ENCODE results near the gene VTI1A. TPM values are rescaled to one million over a fixed set of nuclear protein-coding genes. Genes with fewer than 3 reads are reported as not detected.

VTI1A gene
- total RNA-seq, 2 experiments from 2014 or later = 24.9 to 28.4 TPM

DNA sequence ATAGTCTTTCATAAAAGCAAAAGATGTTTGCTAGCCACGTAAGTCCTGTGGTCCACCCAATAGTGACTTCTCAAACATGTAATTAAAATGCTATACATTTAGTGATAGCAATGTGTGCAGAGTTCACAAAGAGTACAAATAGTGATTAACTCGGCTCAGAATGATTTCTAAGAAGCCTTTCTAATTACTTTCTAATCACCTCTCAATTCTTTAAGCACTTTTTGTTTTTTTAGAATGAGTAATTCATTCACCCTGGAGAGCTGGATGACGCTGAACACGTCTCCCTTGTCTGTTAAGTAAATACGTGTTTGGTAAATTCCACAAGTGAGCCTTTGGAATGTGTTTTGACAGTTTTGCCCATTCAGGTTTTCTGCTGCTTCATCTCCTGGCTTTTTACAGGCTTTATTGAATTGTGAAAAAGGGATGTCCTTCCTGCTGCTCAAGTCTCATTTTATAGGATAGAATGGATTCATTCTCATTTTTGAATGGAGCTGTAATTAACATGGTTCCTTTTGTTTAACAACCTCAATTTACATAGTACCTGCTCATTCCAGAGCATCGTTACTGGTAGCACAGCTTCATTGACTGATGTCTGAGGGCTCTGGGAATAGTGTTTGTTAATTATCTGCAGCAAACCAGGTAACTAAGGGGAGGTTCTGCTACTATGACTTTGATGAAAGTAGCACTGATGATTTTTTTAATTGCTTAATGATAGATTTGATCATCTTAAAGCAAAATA is 212.1 kb downstream of the VTI1A start:
- intact Hi-C loops (cut with micrococcal nuclease) = no loop called here
- Mint-ChIP-seq H3K9me3 (no peaks in the 10 kb centered on the region), H3K27me3 (ENCODE audit: low read depth) (no peaks in the 10 kb centered on the region), H3K36me3 (ENCODE audit: low read depth) (peaks cover 4% of the 10 kb centered on the region), H3K4me3 (no peak overlapping the region), H3K27ac (no peak overlapping the region), H3K4me1 (ENCODE audit: low read depth) (no peaks in the 10 kb centered on the region)
- DNase-seq = no peak
- CTCF ChIA-PET = no interaction called here

GRCh38 chr10:112663234-112664125 is 216.5 kb downstream of the VTI1A start:
- Mint-ChIP-seq H3K36me3 (ENCODE audit: low read depth) (peaks cover 6% of the 10 kb centered on the region), H3K4me1 (ENCODE audit: low read depth) (no peaks in the 10 kb centered on the region), H3K9me3 (no peaks in the 10 kb centered on the region), H3K4me3 (no peak overlapping the region), H3K27ac (no peak overlapping the region), H3K27me3 (ENCODE audit: low read depth) (no peaks in the 10 kb centered on the region)
- CTCF ChIA-PET = no interaction called here
- intact Hi-C loops (cut with micrococcal nuclease) = no loop called here
- DNase-seq = no peak

DNA sequence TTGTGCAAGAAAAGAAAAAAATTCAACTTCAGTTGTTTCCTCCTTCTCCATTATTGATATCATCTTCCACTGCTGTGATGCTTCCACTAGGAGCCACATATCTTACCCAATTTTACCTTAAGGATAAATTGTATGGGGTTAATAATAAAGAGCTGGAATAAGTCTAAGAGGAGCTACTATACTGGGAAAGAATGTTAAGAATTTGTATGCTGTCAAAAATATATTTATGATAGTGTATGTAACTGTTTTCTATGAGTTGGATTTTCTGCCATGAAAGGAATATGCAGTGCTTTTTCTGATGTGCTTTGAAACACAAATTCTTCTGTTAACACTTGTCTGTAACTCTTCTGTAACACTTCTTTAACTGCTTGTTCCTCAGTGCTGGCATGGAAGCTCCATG is 219.1 kb downstream of the VTI1A start:
- H3K27ac Mint-ChIP-seq = no peak overlapping the region
- H3K4me3 Mint-ChIP-seq = no peak overlapping the region
- H3K36me3 Mint-ChIP-seq (ENCODE audit: low read depth) = peaks cover 12% of the 10 kb centered on the region
- H3K9me3 Mint-ChIP-seq = no peaks in the 10 kb centered on the region
- CTCF ChIA-PET = no interaction called here
- no peaks in the 10 kb centered on the region for H3K27me3 Mint-ChIP-seq (ENCODE audit: low read depth)
- no peak for DNase-seq
- intact Hi-C loops (cut with micrococcal nuclease) = no loop called here
- H3K4me1 Mint-ChIP-seq (ENCODE audit: low read depth) = no peaks in the 10 kb centered on the region

DNA sequence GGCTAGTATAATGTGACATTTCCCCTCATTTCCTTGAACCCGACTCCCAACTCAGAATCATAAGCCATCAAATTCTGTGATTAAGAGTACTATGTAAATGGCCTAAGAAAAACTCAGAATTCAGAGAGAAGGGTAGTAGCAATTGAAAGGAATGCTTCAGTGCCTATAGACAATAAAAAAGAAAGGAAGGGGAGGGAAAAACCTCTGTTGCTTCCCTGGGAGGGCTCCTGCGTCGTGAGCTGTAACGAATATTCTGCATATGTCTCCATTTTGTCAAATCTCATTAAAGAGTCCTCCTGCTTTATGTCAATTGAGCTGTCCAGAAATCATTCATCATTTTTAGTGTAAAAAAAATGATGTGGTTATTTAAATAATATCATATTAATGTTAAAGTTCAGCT is 223.0 kb downstream of the VTI1A start:
- Mint-ChIP-seq H3K36me3 (ENCODE audit: low read depth) (peaks cover 16% of the 10 kb centered on the region), H3K4me1 (ENCODE audit: low read depth) (no peaks in the 10 kb centered on the region), H3K4me3 (no peak overlapping the region), H3K27me3 (ENCODE audit: low read depth) (no peaks in the 10 kb centered on the region), H3K9me3 (no peaks in the 10 kb centered on the region), H3K27ac (no peak overlapping the region)
- CTCF ChIA-PET = no interaction called here
- intact Hi-C loops (cut with micrococcal nuclease) = no loop called here
- no peak for DNase-seq

GRCh38 chr10:112671743-112672142 is 224.7 kb downstream of the VTI1A start:
- no peak for DNase-seq
- no peak overlapping the region for H3K4me3 Mint-ChIP-seq
- CTCF ChIA-PET = interaction anchor here (0.6 kb wide), 1 partner anchor 13 kb away, joined by 3 read pairs; no protein-coding TSS in a partner anchor
- H3K9me3 Mint-ChIP-seq = no peaks in the 10 kb centered on the region
- intact Hi-C loops (cut with micrococcal nuclease) = no loop called here
- no peak overlapping the region for H3K27ac Mint-ChIP-seq
- H3K27me3 Mint-ChIP-seq (ENCODE audit: low read depth) = no peaks in the 10 kb centered on the region
- peaks cover 17% of the 10 kb centered on the region for H3K36me3 Mint-ChIP-seq (ENCODE audit: low read depth)
- no peaks in the 10 kb centered on the region for H3K4me1 Mint-ChIP-seq (ENCODE audit: low read depth)

- Mint-ChIP-seq H3K9me3 (no peaks in the 10 kb centered on the region), H3K4me1 (ENCODE audit: low read depth) (no peaks in the 10 kb centered on the region), H3K27ac (no peak overlapping the region), H3K36me3 (ENCODE audit: low read depth) (peaks cover 15% of the 10 kb centered on the region), H3K27me3 (ENCODE audit: low read depth) (no peaks in the 10 kb centered on the region), H3K4me3 (no peak overlapping the region)
- no peak for DNase-seq
- CTCF ChIA-PET = no interaction called here
- intact Hi-C loops (cut with micrococcal nuclease) = no loop called here
Measured at GRCh38 chr10:112672706-112673105, 225.7 kb downstream of the VTI1A start.

GRCh38 chr10:112675560-112676083 is 228.6 kb downstream of the VTI1A start:
- CTCF ChIA-PET = no interaction called here
- H3K27ac Mint-ChIP-seq = no peak overlapping the region
- peaks cover 13% of the 10 kb centered on the region for H3K36me3 Mint-ChIP-seq (ENCODE audit: low read depth)
- H3K27me3 Mint-ChIP-seq (ENCODE audit: low read depth) = no peaks in the 10 kb centered on the region
- intact Hi-C loops (cut with micrococcal nuclease) = no loop called here
- H3K4me3 Mint-ChIP-seq = no peak overlapping the region
- no peak for DNase-seq
- no peaks in the 10 kb centered on the region for H3K9me3 Mint-ChIP-seq
- H3K4me1 Mint-ChIP-seq (ENCODE audit: low read depth) = no peaks in the 10 kb centered on the region

DNA sequence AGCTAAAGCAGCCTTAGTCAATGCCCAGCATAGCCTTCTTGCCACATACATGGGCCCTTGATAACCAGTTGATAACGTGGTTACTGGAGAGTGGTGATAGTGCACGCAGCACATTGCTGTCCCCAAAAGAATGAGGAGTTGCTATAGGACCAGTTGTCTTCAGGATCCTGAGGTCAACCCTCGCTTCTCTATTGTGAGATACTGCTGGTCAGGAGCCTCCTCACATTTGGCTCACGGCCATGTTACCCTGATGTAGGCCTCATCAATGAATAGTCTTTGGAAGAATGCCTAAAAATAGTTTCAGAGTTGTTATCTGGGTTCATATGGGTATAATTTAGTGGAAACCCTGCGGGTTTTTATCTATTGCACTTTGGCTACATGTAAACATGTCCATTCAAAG is 230.7 kb downstream of the VTI1A start:
- CTCF ChIA-PET = no interaction called here
- no peak for DNase-seq
- Mint-ChIP-seq H3K9me3 (no peaks in the 10 kb centered on the region), H3K27ac (no peak overlapping the region), H3K36me3 (ENCODE audit: low read depth) (peaks cover 12% of the 10 kb centered on the region), H3K4me3 (no peak overlapping the region), H3K27me3 (ENCODE audit: low read depth) (no peaks in the 10 kb centered on the region), H3K4me1 (ENCODE audit: low read depth) (no peaks in the 10 kb centered on the region)
- intact Hi-C loops (cut with micrococcal nuclease) = no loop called here

- H3K4me1 Mint-ChIP-seq (ENCODE audit: low read depth) = no peaks in the 10 kb centered on the region
- no peak overlapping the region for H3K27ac Mint-ChIP-seq
- intact Hi-C loops (cut with micrococcal nuclease) = no loop called here
- no peaks in the 10 kb centered on the region for H3K27me3 Mint-ChIP-seq (ENCODE audit: low read depth)
- peaks cover 10% of the 10 kb centered on the region for H3K36me3 Mint-ChIP-seq (ENCODE audit: low read depth)
- no peak for DNase-seq
- no peak overlapping the region for H3K4me3 Mint-ChIP-seq
- H3K9me3 Mint-ChIP-seq = no peaks in the 10 kb centered on the region
- CTCF ChIA-PET = no interaction called here
Measured at GRCh38 chr10:112678581-112678980, 231.6 kb downstream of the VTI1A start.

GRCh38 chr10:112678987-112679386 is 232.0 kb downstream of the VTI1A start:
- Mint-ChIP-seq H3K27me3 (ENCODE audit: low read depth) (no peaks in the 10 kb centered on the region), H3K9me3 (no peaks in the 10 kb centered on the region), H3K36me3 (ENCODE audit: low read depth) (peaks cover 10% of the 10 kb centered on the region), H3K4me3 (no peak overlapping the region), H3K4me1 (ENCODE audit: low read depth) (no peaks in the 10 kb centered on the region), H3K27ac (no peak overlapping the region)
- intact Hi-C loops (cut with micrococcal nuclease) = no loop called here
- DNase-seq = no peak
- CTCF ChIA-PET = no interaction called here

DNA sequence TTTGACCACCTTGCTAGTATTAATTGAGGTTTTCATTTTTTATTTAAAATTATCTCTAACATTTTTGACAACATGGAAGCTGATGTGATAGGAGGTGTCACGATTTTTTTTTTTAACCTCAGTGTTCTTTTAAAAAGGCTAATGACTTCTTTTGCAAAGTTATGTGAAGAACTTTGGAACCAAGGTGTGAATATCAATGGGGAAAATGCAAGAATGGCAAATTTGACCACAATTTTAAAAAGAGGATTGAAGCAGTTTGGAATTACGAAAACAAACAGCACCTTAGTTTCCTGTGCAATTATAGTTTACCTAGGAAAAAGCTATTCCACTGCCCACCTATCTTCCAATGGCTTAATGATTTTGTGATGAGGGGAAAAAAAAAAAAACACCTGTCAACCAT is 232.4 kb downstream of the VTI1A start:
- Mint-ChIP-seq H3K4me1 (ENCODE audit: low read depth) (no peaks in the 10 kb centered on the region), H3K4me3 (no peak overlapping the region), H3K9me3 (no peaks in the 10 kb centered on the region), H3K27ac (no peak overlapping the region), H3K27me3 (ENCODE audit: low read depth) (no peaks in the 10 kb centered on the region), H3K36me3 (ENCODE audit: low read depth) (peaks cover 10% of the 10 kb centered on the region)
- no peak for DNase-seq
- intact Hi-C loops (cut with micrococcal nuclease) = no loop called here
- CTCF ChIA-PET = no interaction called here

- Mint-ChIP-seq H3K27ac (no peak overlapping the region), H3K9me3 (no peaks in the 10 kb centered on the region), H3K27me3 (ENCODE audit: low read depth) (no peaks in the 10 kb centered on the region), H3K36me3 (ENCODE audit: low read depth) (peaks cover 10% of the 10 kb centered on the region), H3K4me3 (no peak overlapping the region), H3K4me1 (ENCODE audit: low read depth) (no peaks in the 10 kb centered on the region)
- CTCF ChIA-PET = no interaction called here
- intact Hi-C loops (cut with micrococcal nuclease) = no loop called here
- no peak for DNase-seq
Measured at GRCh38 chr10:112680586-112680985, 233.6 kb downstream of the VTI1A start.

- intact Hi-C loops (cut with micrococcal nuclease) = no loop called here
- CTCF ChIA-PET = no interaction called here
- Mint-ChIP-seq H3K36me3 (ENCODE audit: low read depth) (peaks cover 12% of the 10 kb centered on the region), H3K9me3 (no peaks in the 10 kb centered on the region), H3K27ac (no peak overlapping the region), H3K27me3 (ENCODE audit: low read depth) (no peaks in the 10 kb centered on the region), H3K4me3 (no peak overlapping the region), H3K4me1 (ENCODE audit: low read depth) (no peaks in the 10 kb centered on the region)
- DNase-seq = no peak
Measured at GRCh38 chr10:112687647-112688046, 240.6 kb downstream of the VTI1A start.
